WTC11 (cell line): ENCODE measurements around the gene CCNYL1. TPM values are rescaled to one million over a fixed set of nuclear protein-coding genes. Genes with fewer than 3 reads are reported as not detected.

Source experiments
- ATAC-seq: fragments of 200-7000 bp; cut with Tn5 transposase; 2 replicates; pipeline ENCODE4 v1.10.0; 2021; ENCODE audit warnings: mild to moderate bottlenecking, moderate library complexity
- CTCF ChIA-PET: fragments of 300-600 bp; sonication (Branson Sonifier 250); formaldehyde crosslinking; loops from one replicate; lab custom pipeline; 2021; ENCODE audit warnings: antibody characterized with exemption; lab: Charles Lee
- POLR2A ChIA-PET: fragments of 350-600 bp; sonication (Branson Sonifier 250); formaldehyde crosslinking; loops from one replicate; lab custom pipeline; 2021; ENCODE audit warnings: antibody characterized with exemption; lab: Charles Lee
- DNase-seq: peaks from one replicate; pipeline ENCODE4 v3.0.0; 2021; ENCODE audit warnings: low spot score
- H3K27ac Mint-ChIP-seq: 2 replicates; pipeline ENCODE4 v1.8.0; 2021; ENCODE audit warnings: mixed read lengths
- H3K27me3 Mint-ChIP-seq: 2 replicates; pipeline ENCODE4 v1.8.0; 2021; ENCODE audit warnings: low read depth, mild to moderate bottlenecking, moderate library complexity, mixed read lengths
- H3K36me3 Mint-ChIP-seq: 2 replicates; pipeline ENCODE4 v1.8.0; 2021; ENCODE audit warnings: mixed read lengths
- H3K4me1 Mint-ChIP-seq: 2 replicates; pipeline ENCODE4 v1.8.0; 2022; ENCODE audit warnings: mixed read lengths
- H3K4me3 Mint-ChIP-seq: 2 replicates; pipeline ENCODE4 v1.8.0; 2021; ENCODE audit warnings: mild to moderate bottlenecking, moderate library complexity, mixed read lengths
- H3K9me3 Mint-ChIP-seq: 2 replicates; pipeline ENCODE4 v1.8.0; 2021; ENCODE audit warnings: mixed read lengths
- ATF6 ChIP-seq: sonication (generic); formaldehyde crosslinking; IDR thresholded peaks from 2 replicates; pipeline ENCODE4 v1.8.1; 2023; ENCODE audit warnings: mild to moderate bottlenecking, missing genetic modification reagents
- FOXK1 ChIP-seq: sonication (generic); formaldehyde crosslinking; IDR thresholded peaks from 2 replicates; pipeline ENCODE4 v1.8.0; 2022; ENCODE audit warnings: mild to moderate bottlenecking, moderate library complexity, missing genetic modification reagents
- IRF1 ChIP-seq: sonication (generic); formaldehyde crosslinking; IDR thresholded peaks from 2 replicates; pipeline ENCODE4 v1.8.0; 2023; ENCODE audit warnings: missing genetic modification reagents
- MAX ChIP-seq: sonication (generic); formaldehyde crosslinking; IDR thresholded peaks from 2 replicates; pipeline ENCODE4 v1.8.0; 2022; ENCODE audit warnings: mild to moderate bottlenecking, missing genetic modification reagents
- NFYB ChIP-seq: sonication (generic); formaldehyde crosslinking; conservative IDR thresholded peaks from 2 replicates; pipeline ENCODE4 v1.8.0; 2022; ENCODE audit warnings: low read depth, missing genetic modification reagents
- RELA ChIP-seq: sonication (generic); formaldehyde crosslinking; IDR thresholded peaks from 2 replicates; pipeline ENCODE4 v1.8.1; 2022; ENCODE audit warnings: missing genetic modification reagents, mild to moderate bottlenecking, borderline replicate concordance
- SP1 ChIP-seq: sonication (generic); formaldehyde crosslinking; conservative IDR thresholded peaks from 2 replicates; pipeline ENCODE4 v1.8.1; 2022; ENCODE audit warnings: missing genetic modification reagents
- STAT6 ChIP-seq: sonication (generic); formaldehyde crosslinking; conservative IDR thresholded peaks from 2 replicates; pipeline ENCODE4 v1.8.1; 2023; ENCODE audit warnings: mild to moderate bottlenecking, low read depth, missing genetic modification reagents, moderate library complexity
- ZNF121 ChIP-seq: sonication (generic); formaldehyde crosslinking; IDR thresholded peaks from 2 replicates; pipeline ENCODE4 v1.8.0; 2023; ENCODE audit warnings: missing genetic modification reagents
- ZNF232 ChIP-seq: sonication (generic); formaldehyde crosslinking; IDR thresholded peaks from 2 replicates; pipeline ENCODE4 v1.8.0; 2022; ENCODE audit warnings: mild to moderate bottlenecking, missing genetic modification reagents
- ZNF263 ChIP-seq: sonication (generic); formaldehyde crosslinking; IDR thresholded peaks from 2 replicates; pipeline ENCODE4 v1.8.1; 2022; ENCODE audit warnings: low read depth, mild to moderate bottlenecking, moderate library complexity, missing genetic modification reagents
- ZNF532 ChIP-seq: fragments of 250-450 bp; sonication (Bioruptor Pico); IDR thresholded peaks from 2 replicates; pipeline ENCODE4 v1.9.0; 2021; ENCODE audit warnings: mild to moderate bottlenecking, borderline replicate concordance
- ZNF671 ChIP-seq: fragments of 250-450 bp; sonication (Bioruptor Pico); IDR thresholded peaks from 2 replicates; pipeline ENCODE4 v1.8.0; 2021; ENCODE audit warnings: mild to moderate bottlenecking
- total RNA-seq: library from RNA; stranded (reverse); gene quantifications from 3 replicates; pipeline ENCODE4 v1.2.3, GENCODE V29; 2021

Gene CCNYL1
- total RNA-seq, 1 experiment from 2014 or later, result 31.6 TPM

GRCh38 chr2:207766041-207766551, 54.7 kb downstream of the CCNYL1 start (continued):
- TF ChIP-seq ZNF532 (no peak), STAT6 (CRISPR knock-in tag) (no peak)

- H3K4me1 Mint-ChIP-seq, result peaks cover 74% of the 10 kb centered on the region
- H3K27me3 Mint-ChIP-seq, result no peaks in the 10 kb centered on the region
- DNase-seq (peak; percentile 63), ATAC-seq (0 out of 2 replicates have a peak, but pooled peaks have one; percentile 1)
- CTCF ChIA-PET, result interaction anchor here (0.6 to 6.3 kb wide), 30 partner anchors 9 to 487 kb away, joined by 3 to 95 read pairs (median 4); partner anchors contain the start of genes METTL21A and PLEKHM3
- H3K9me3 Mint-ChIP-seq, result no peaks in the 10 kb centered on the region
- H3K36me3 Mint-ChIP-seq, result peaks cover 34% of the 10 kb centered on the region
- H3K4me3 Mint-ChIP-seq, result peak overlapping the region; percentile 94
- POLR2A ChIA-PET, result interaction anchor here (0.8 to 2.1 kb wide), 6 partner anchors 21 to 273 kb away, joined by 3 to 8 read pairs (median 5); partner anchors contain the start of gene CCNYL1
- H3K27ac Mint-ChIP-seq, result peak overlapping the region; percentile 96
- no peak for TF ChIP-seq ZNF532
- peak; percentile 57; the same call in 1 of the 2 replicates for TF ChIP-seq MAX
- TF ChIP-seq ATF6 (CRISPR knock-in tag), result no peak
- peak; percentile 46; the same call in 1 of the 2 replicates for TF ChIP-seq ZNF232
- TF ChIP-seq ZNF263, result no peak
- TF ChIP-seq ZNF121, result 0 out of 2 replicates have a peak, but pooled peaks have one; percentile 3
- 0 out of 2 replicates have a peak, but pooled peaks have one; percentile 8 for TF ChIP-seq RELA (CRISPR knock-in tag)
- 0 out of 2 replicates have a peak, but pooled peaks have one; percentile 48 for TF ChIP-seq SP1 (CRISPR knock-in tag)
- TF ChIP-seq NFYB (CRISPR knock-in tag), result no peak
- TF ChIP-seq ZNF671 (CRISPR knock-in tag), result no peak
- TF ChIP-seq STAT6 (CRISPR knock-in tag), result no peak; the same call in 1 of the 2 replicates
- TF ChIP-seq FOXK1 (CRISPR knock-in tag), result 0 out of 2 replicates have a peak, but pooled peaks have one; percentile 38
- no peak for TF ChIP-seq IRF1 (CRISPR knock-in tag)
Observed at GRCh38 chr2:207766697-207767460, 55.4 kb downstream of the CCNYL1 start.
